Upper lobe of left lung (tissue), 6 donors: ENCODE measurements around the gene TADA1. TPM values are rescaled to one million over a fixed set of nuclear protein-coding genes. Genes with fewer than 3 reads are reported as not detected.
A peak's percentile ranks its signal among the peaks of the same experiment; 100 is the strongest.

ENCODE experiments used
- ATAC-seq, 2 donors: fragments of 200-7000 bp; cut with Tn5 transposase; one replicate each; pipeline ENCODE4 v1.9.1; 2022; ENCODE audit warnings: mild to moderate bottlenecking in 2 of 2, moderate library complexity in 2 of 2; ENCODE audit not compliant: low FRiP score in 2 of 2
- DNase-seq, 2 donors: peaks; one replicate each; pipeline ENCODE4 v3.0.0-alpha.2; 2019 to 2020
- H3K27ac ChIP-seq, 4 donors: fragments of 200-600 bp; sonication (generic); one replicate each; pipeline ENCODE4 v1.5.1; 2016 to 2019
- H3K27me3 ChIP-seq, 4 donors: fragments of 200-600 bp; sonication (generic); one replicate each; pipeline ENCODE4 v1.5.1; 2017 to 2019
- H3K36me3 ChIP-seq, 4 donors: fragments of 200-600 bp; sonication (generic); one replicate each; pipeline ENCODE4 v1.5.1; 2016 to 2019
- H3K4me1 ChIP-seq, 4 donors: fragments of 200-600 bp; sonication (generic); one replicate each; pipeline ENCODE4 v1.5.1; 2018 to 2019
- H3K4me3 ChIP-seq, 4 donors: fragments of 200-600 bp; sonication (generic); one replicate each; pipeline ENCODE4 v1.5.1; 2017 to 2019; ENCODE audit warnings: mild to moderate bottlenecking in 2 of 4, moderate library complexity in 1 of 4
- H3K9me3 ChIP-seq, 4 donors: fragments of 200-600 bp; sonication (generic); one replicate each; pipeline ENCODE4 v1.5.1; 2018 to 2019
- EP300 ChIP-seq, 4 donors: sonication (generic); formaldehyde crosslinking; IDR thresholded peaks; one replicate each; pipeline ENCODE4 v1.5.1; 2017; ENCODE audit warnings: antibody characterized with exemption in 4 of 4, control low read depth in 2 of 4
- POLR2A ChIP-seq, 4 donors: fragments of 450-650 bp; IDR thresholded peaks; one replicate each; pipeline ENCODE4 v1.5.1; 2016 to 2017; ENCODE audit warnings: antibody characterized with exemption in 4 of 4, mild to moderate bottlenecking in 2 of 4
- POLR2AphosphoS5 ChIP-seq, 2 donors: sonication (generic); formaldehyde crosslinking; IDR thresholded peaks; one replicate each; pipeline ENCODE4 v1.5.1; 2017; ENCODE audit warnings: antibody characterized with exemption in 2 of 2
- WGBS, 2 donors: methylation state at CpG; one replicate each; pipeline ENCODE4 v1.1.5; 2017 to 2018; 5-methylcytosine and 5-hydroxymethylcytosine counted together
- total RNA-seq, 6 donors: library from RNA; depleted of rRNA in 4 of 6; stranded (reverse); fragments of >200 nt in 4 of 6; gene quantifications; one replicate each; pipeline versions ENCODE4 v1.1.0 to v1.2.1, GENCODE V29; 2016 to 2021
- TF ChIP-seq, protein P1 (sequence below), 6 experiments: fragments of 450-650 bp in 4 of 6; fragments of 200-600 bp in 2 of 6; sonication (generic) in 2 of 6; IDR thresholded peaks; one replicate each; pipeline ENCODE4 v1.5.1; 2016 to 2019; ENCODE audit warnings: antibody characterized with exemption in 6 of 6
- donor health status: DM: no; HTN: no; CAD: no; lungs with moderate emphysema.
- donor health status: DM: no; HTN: yes; CAD: no; lungs with severe emphysema.

Gene TADA1
- total RNA-seq, 6 donors from 2014 or later = 2.6 to 15.3 (median 8.5) TPM

GRCh38 chr1:166918088-166918955 is 42.3 kb upstream of the TADA1 start:
- H3K4me3 ChIP-seq = no peak overlapping the region
- H3K36me3 ChIP-seq = no peaks in the 10 kb centered on the region
- no peak overlapping the region for H3K27ac ChIP-seq
- ATAC-seq (no peak), DNase-seq (no peak)
- 73 to 80% methylated on average over 6 of the region's 6 CpGs for WGBS, 2 donors
- H3K9me3 ChIP-seq = no peaks in the 10 kb centered on the region
- H3K27me3 ChIP-seq = peaks cover 0 to 15% (median 6%) of the 10 kb centered on the region in 4 donors
- peaks cover 8 to 14% (median 9%) of the 10 kb centered on the region in 4 donors for H3K4me1 ChIP-seq
- TF ChIP-seq EP300 (IDR thresholded peaks at IDR 0.05) = no peak
- TF ChIP-seq, protein P1, sequence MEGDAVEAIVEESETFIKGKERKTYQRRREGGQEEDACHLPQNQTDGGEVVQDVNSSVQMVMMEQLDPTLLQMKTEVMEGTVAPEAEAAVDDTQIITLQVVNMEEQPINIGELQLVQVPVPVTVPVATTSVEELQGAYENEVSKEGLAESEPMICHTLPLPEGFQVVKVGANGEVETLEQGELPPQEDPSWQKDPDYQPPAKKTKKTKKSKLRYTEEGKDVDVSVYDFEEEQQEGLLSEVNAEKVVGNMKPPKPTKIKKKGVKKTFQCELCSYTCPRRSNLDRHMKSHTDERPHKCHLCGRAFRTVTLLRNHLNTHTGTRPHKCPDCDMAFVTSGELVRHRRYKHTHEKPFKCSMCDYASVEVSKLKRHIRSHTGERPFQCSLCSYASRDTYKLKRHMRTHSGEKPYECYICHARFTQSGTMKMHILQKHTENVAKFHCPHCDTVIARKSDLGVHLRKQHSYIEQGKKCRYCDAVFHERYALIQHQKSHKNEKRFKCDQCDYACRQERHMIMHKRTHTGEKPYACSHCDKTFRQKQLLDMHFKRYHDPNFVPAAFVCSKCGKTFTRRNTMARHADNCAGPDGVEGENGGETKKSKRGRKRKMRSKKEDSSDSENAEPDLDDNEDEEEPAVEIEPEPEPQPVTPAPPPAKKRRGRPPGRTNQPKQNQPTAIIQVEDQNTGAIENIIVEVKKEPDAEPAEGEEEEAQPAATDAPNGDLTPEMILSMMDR (IDR thresholded peaks at IDR 0.05) = no peak
- no peak for TF ChIP-seq POLR2AphosphoS5 (IDR thresholded peaks at IDR 0.05)
- no peak for TF ChIP-seq POLR2A (IDR thresholded peaks at IDR 0.05)

DNA sequence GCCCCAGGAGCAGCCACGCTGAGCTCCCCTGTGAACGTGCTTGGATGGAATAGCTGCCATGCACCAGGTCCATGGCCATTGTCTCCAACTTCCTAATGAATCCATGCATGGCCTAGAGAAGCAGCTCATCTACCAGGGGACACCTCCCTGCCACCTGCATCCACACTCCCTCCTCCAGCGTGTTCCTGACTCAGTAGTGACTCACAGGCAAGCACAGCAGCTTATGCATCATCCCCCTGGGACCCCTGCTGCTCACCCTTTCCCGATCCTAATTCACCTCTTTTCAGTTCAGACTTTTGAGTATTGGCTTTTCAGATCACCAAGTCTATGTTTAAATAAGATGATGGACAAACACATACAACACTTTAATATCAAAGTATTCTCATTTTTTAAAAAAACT is 39.9 kb upstream of the TADA1 start:
- 78 to 87% methylated on average over 4 of the region's 4 CpGs for WGBS, 2 donors
- peaks cover 0 to 7% (median 3%) of the 10 kb centered on the region in 4 donors for H3K27me3 ChIP-seq
- TF ChIP-seq POLR2AphosphoS5 (IDR thresholded peaks at IDR 0.05) (no peak), EP300 (IDR thresholded peaks at IDR 0.05) (no peak)
- TF ChIP-seq, protein P1 (IDR thresholded peaks at IDR 0.05) = no peak
- H3K9me3 ChIP-seq = no peaks in the 10 kb centered on the region
- no peak overlapping the region for H3K27ac ChIP-seq
- peaks cover 6 to 8% (median 6%) of the 10 kb centered on the region in 4 donors for H3K4me1 ChIP-seq
- H3K36me3 ChIP-seq = no peaks in the 10 kb centered on the region
- DNase-seq (peak in 1 of 2 donors; percentile 8), ATAC-seq (no peak)
- H3K4me3 ChIP-seq = no peak overlapping the region

GRCh38 chr1:166915042-166915441 is 39.0 kb upstream of the TADA1 start:
- Histone ChIP-seq H3K36me3 (no peaks in the 10 kb centered on the region), H3K4me1 (no peaks in the 10 kb centered on the region), H3K4me3 (no peak overlapping the region), H3K27me3 (no peaks in the 10 kb centered on the region), H3K9me3 (no peaks in the 10 kb centered on the region), H3K27ac (no peak overlapping the region)
- ATAC-seq = no peak
- 93 to 94% methylated on average over 1 of the region's 1 CpG for WGBS, 2 donors
- DNase-seq = no peak
- TF ChIP-seq EP300 (IDR thresholded peaks at IDR 0.05) = no peak

DNA sequence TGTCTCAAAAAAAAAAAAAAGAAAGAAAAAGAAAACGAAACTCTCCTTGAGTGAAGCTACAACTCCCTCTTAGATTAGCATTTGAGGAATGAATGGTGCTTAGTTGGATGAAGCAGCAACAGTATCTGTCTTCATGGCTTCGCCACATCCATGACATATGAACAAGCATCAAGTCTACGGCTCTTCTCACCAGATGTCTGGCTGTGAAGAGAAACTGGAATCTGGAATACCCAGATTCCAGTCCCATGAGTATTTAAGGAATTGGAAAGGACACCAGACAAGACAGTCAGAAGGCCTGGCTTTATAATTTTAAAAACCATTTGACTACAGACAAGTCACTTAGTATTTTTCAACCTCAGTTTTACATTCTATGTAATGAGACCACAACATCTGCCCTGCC is 38.0 kb upstream of the TADA1 start:
- 84 to 87% methylated on average over 3 of the region's 3 CpGs for WGBS, 2 donors
- Histone ChIP-seq H3K9me3 (no peaks in the 10 kb centered on the region), H3K27ac (no peak overlapping the region), H3K4me1 (no peaks in the 10 kb centered on the region), H3K36me3 (no peaks in the 10 kb centered on the region), H3K4me3 (no peak overlapping the region), H3K27me3 (no peaks in the 10 kb centered on the region)
- no peak for ATAC-seq
- TF ChIP-seq, protein P1 (IDR thresholded peaks at IDR 0.05) = no peak
- TF ChIP-seq EP300 (IDR thresholded peaks at IDR 0.05) = no peak
- TF ChIP-seq POLR2A (IDR thresholded peaks at IDR 0.05) = no peak
- no peak for TF ChIP-seq POLR2AphosphoS5 (IDR thresholded peaks at IDR 0.05)
- DNase-seq = no peak

- TF ChIP-seq EP300 (IDR thresholded peaks at IDR 0.05) (no peak), POLR2A (IDR thresholded peaks at IDR 0.05) (no peak), POLR2AphosphoS5 (IDR thresholded peaks at IDR 0.05) (no peak)
- TF ChIP-seq, protein P1 (IDR thresholded peaks at IDR 0.05) = no peak
- no peak for DNase-seq
- Histone ChIP-seq H3K27ac (no peak overlapping the region), H3K27me3 (no peaks in the 10 kb centered on the region), H3K4me1 (no peaks in the 10 kb centered on the region), H3K36me3 (no peaks in the 10 kb centered on the region), H3K4me3 (no peak overlapping the region), H3K9me3 (no peaks in the 10 kb centered on the region)
- 90 to 97% methylated on average over 1 of the region's 1 CpG for WGBS, 2 donors
- ATAC-seq = no peak
Observed at GRCh38 chr1:166911624-166912023, 35.6 kb upstream of the TADA1 start.
